Right hindlimb (tissue), 1 donor: ENCODE data around the gene HSPA4.
A peak's percentile ranks its signal among the peaks of the same experiment; 100 is the strongest.
"Not testable (repeated sequence)": the region's sequence is repeated elsewhere in the genome, so short reads cannot be mapped to it uniquely, and the experiment has no call there.

Experiments
- DNase-seq: peaks from one replicate; pipeline ENCODE4 v3.0.0-alpha.2; 2018

HSPA4 gene

DNA sequence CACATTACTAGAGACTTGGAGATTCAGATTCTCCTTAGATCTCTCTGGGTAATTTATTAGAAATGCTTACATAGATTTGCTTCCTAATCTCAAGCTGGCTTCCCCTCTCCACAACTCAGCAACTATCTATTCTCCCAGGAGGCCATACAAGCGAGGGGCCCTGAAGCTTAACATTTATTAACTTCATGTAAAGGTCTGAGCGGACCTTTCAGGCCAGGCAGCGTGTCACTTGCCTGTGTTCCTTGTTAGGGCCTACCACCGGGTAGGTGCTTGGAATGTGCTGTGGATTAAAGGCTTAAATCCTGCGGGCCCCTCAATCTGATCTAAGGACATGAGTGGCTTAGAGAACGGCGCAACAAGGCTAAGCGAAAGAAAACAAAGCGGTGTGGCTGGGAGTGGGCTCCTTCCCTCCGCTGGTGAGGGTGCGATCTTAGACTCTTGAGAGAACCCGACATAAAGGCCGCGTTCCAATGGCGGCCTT is 712 bp upstream of the HSPA4 start:
- DNase-seq, result no peak

DNA sequence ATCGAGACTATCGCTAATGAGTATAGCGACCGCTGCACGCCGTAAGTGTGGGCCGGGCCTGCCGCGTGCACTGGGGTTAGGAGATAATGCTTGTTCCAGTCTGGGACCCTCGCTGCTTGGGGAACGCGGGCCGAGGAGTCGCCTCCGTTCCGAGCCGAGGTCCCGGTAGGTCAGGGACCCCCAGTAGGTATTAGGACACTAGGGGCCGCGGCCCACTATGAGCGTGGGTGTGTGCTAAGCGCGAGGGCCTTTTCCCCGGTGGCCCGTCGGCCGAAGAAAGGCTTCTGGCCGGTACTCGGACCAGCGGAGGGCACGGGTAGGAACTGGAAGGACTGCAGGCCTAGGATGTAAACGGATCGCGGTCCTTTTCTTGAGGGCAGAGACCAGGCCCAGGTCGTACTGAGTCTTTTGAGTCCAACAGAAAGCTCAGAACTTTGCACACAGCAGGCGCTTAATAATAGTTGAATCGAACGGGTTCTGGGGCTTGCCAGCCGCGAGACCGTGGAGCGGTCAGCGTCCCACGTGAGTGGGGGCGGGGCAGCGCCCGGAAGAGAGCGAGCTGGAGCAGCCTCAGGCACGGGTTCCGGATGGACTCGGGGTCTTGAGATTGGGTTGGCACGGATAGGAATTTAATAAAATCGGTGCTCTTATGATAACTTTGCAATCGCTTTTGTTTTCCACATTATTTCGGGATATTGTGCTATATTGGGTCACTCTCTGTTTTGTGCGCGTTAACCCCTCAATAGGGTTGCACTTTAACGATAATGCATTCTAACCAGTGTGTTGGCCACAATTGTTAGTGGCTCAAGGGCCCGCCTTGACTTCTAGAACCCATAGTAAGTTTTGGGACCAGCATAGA is 733 bp downstream of the HSPA4 start:
- peak; percentile 59 for DNase-seq

DNA sequence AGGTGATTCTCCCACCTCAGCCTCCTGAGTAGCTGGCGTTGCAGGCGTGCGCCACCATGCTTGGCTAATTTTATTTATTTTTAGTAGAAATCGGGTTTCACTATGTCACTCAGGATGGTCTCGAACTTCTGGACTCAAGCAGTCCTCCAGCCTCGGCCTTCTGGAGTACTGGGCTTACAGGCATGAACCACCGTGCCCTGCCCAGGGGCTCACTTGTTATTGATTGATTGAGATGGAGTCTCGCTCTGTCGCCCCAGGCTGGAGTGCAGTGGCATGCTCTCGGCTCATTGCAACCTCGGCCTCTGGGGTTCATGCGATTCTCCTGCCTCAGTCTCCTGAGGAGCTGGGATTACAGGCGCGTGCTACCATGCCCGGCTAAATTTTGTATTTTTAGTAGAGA is 1.6 kb downstream of the HSPA4 start:
- DNase-seq, result no peak

DNA sequence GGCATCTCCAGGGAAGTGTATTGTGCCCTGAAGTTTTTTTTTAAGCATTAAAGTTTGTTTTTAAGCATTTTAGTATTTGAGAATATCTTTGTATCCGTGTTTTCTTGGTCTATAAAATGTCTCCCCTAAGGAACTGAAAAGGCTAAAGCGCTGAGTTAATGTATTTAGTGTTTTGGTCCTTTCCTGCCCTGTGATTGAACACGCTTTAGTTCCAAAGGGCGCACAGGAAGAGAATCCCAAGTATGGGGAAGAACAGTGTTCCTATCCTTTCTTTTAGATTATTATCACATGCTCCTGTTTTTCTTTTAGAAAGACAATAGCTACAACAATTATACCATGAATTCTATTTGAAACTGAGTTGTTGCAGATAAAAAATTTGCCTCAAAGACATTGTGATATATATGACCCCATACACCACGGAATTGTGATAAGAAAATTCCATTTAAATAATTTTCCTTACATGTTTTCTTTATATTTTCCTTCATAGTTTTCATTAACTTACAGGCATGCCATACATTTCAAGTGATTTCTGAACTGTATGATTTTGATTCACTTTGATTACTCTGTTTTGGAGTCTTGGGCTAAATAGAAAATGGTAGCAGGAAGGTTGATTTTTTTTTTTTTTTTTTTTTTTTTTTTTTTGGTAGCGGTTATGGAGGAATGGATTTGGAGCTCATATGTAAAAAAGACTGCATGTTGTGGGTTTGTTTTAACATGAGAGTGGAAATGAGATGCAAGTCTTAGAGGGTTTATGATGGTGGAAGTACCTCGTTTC is 3.1 kb downstream of the HSPA4 start:
- no peak for DNase-seq

DNA sequence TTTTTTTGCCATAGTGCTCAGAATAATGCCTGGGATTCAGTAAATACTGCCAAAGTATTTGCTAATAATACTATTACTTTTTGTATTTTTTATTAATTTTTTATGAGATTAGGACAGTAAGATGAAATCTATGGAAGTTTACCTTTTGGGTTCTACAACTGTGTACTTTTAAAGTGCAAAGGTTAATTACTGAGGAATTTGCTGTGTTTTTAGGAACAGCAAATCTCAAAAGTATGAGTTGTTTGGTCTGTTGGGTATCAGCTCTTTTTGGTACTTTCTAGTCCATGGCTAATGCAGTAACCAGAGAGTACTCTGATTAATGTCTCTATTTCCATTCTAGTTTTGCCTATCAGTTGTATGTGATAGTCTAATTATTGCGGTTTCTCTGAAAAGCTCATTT is 5.1 kb downstream of the HSPA4 start:
- DNase-seq, result no peak

DNA sequence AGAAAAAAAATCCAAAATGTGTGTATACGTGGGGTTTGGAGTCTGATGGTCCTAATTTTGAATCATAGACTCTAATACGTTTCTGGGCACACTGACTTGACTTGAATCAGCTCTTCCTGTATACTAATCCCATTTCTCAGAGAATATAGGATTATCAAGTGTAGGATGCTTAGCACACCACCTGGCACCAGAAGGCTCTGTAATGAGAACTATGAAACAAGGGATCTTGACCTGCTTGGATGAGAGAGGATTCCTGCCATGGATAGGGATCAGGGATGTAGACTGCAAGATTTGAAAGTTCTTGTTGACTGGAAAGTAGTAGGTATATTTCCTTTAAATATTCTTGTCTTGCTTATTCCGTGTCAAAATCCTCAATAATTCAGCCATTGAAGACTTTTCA is 7.8 kb downstream of the HSPA4 start:
- no peak for DNase-seq

DNA sequence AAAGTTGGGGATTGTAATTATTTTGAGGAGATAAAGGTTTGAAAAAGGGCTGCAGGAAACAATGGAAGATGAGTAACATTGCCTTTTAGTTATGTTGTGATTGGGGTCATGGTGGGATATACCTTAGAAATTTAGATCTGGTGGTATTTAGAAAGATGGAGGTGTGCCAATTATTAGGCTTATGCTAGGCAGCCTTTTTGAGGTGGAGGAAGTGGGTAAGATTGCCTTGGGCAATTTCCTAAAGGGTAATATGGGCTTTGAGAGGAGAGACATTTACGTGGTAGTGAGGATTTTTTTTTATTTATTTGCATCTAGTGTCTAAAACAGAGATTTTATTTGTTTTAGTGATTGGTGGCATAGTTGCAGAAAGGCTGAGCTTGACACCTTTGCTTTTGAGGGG is 10.5 kb downstream of the HSPA4 start:
- DNase-seq, result no peak

DNA sequence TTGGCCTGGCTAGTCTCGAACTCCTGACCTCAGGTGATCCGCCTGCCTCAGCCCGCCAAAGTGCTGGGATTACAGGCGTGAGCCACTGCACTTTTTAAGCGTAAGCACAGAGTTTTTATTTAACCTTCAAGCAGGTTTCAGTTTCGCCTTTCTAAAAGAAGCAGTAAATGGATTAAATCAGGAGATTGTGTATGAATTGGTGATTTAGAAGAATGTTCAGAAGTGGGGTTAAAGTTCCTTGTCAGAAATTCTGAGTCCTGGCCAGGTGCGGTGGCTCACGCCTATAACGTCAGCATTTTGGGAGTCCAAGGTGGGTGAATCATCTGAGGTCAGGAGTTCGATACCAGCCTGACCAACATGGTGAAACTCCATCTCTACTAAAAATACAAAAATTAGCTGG is 12.2 kb downstream of the HSPA4 start:
- DNase-seq, result no peak

DNA sequence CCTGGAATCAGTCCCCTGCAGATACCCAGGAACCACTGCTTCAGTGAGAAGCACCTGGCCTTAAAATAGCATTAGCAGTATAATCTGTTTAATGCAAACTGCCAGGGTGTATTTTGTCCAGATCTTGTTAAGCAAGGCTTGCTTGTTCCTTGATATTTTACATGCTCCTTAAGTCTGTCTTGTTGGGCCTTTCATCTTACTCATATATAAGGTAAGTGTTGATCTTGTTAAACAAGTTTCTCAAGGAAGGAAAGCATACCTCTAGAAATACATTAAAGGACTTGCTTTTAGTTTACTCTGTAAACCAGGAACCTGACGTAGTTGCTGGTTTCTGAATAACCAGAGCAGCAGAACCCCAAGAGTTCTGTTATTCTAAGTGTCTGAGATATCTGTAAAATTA is 13.7 kb downstream of the HSPA4 start:
- no peak for DNase-seq

DNA sequence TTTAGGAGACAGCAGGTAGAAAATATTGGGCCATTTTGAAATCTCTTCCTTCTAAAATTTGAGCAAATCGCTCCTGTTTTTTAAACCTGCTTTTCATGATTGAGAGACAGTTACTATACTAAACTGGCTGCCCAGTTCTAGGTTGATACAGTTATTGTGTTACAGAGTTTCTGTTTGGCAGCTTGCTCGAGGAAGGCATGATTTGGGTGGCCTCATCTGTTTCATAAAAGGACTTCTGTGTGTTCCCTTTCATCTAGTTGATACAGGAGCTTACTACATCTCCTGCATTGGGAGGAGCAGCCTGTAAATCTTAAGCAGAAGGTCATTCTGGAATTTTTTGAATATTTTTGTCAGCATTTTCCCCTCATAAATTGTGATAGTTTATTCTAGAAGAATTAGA is 14.2 kb downstream of the HSPA4 start:
- no peak for DNase-seq

DNA sequence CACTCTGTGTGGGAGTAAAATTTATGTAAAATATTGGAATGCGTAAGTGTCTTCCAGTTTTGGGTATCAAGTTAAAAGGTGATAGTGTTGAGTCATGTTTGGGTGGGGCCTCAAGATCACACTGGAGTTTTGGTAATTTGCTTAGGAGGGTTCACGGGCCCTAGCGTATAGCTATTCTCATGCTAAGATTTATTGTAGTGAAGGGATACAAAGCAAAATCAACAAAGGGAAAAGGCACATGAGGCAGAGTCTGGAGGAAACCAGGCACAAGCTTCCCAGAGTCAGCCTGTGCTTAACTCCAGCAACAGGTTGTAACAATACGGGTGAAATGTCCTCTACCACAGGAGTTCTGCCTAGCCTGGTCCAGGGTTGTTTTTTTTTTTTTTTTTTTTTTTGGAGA is 20.2 kb downstream of the HSPA4 start:
- no peak for DNase-seq

DNA sequence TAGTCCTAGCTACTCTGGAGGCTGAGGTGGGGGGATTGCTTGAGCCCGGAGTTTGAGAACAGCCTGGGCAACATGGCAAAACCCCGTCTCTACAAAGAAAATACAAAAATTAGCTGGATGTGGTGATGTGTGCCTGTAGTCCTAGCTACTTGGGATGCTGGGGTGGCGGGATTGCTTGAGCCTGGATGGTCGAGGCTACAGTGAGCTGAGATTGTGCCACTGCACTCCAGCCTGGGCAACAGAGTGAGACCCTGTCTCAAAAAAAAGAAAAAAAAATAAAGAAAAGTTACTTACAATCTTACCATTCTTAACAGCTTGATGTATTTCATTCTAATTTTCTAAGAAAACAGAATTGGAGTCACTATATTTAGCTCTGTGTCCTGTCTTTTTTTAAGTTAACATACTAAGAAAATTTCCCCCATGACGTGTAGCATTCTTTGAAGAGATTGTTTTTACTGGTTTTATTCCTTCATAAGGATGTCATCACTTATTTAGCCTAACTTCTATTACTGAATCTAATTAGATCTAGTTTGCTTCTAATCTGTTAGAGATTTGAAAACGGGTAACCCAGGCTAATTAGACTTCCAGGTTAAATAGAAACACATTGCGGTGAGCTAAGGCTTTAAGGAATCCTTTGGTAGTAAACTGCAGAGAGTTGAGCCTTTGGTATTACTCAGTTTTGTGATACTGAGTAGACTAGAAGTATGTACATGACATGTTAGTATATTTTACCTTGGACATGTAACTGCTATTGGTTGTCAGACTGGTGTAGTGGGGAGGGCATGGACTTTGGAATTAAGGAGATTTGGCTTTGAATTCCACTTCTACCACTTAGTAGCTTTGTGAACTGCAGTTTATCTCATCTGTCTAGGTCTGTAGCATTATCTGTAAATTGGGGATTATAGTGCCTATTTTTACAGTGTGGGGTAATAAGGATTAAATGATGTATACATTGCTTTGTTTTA is 24.0 kb downstream of the HSPA4 start:
- no peak for DNase-seq

DNA sequence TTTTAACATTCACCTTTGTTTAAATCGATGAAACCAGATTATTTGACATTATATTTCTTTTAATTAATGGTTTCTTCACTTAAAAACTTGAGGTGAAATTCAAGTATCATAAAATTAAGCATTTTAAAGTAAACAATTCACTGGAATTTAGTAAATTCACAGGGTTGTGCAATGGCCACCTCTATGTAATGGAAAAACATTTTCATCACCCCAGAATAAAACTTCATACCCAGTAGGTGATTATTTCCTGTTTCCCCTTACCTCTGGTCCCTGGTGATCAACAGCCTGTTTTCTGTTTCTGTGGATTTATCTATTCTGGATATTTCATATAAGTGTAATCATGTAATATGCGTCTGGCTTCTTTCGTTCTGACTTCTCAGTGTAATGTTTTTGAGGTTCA is 27.2 kb downstream of the HSPA4 start:
- DNase-seq, result no peak

DNA sequence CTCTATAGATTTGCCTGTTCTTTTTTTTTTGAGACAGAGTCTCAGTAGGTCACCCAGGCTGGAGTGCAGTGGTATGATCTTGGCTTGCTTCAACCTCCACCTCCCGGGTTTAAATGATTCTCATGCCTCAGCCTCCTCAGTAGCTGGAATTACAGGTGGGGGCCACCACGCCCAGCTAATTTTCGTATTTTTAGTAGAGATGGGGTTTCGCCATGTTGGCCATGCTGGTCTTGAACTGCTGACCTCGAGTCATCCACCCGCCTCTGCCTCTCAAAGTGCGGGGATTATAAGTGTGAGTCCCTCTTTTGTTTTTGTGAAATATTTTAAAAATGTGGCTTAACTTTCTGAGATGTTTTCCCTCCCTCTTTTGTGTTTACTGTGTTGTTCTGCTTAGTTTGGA is 29.2 kb downstream of the HSPA4 start:
- no peak for DNase-seq

DNA sequence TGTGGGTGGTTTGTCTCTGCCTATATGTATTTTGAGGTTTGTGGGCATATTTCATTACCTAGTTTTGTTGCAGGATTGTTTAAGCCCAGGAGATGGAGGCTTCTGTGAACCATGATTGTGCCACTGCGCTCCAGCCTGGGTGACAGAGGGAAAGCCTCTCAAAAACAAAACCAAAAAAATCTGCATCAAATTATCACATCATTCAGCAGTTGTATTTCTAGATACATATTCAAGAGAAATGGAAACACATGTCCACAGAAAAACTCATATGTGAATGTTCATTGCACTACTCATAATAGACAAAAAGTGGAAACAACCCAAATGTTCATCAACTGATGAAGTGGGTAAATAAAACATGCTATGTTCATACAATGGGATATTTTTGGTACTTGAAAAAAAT is 29.9 kb downstream of the HSPA4 start:
- no peak for DNase-seq

DNA sequence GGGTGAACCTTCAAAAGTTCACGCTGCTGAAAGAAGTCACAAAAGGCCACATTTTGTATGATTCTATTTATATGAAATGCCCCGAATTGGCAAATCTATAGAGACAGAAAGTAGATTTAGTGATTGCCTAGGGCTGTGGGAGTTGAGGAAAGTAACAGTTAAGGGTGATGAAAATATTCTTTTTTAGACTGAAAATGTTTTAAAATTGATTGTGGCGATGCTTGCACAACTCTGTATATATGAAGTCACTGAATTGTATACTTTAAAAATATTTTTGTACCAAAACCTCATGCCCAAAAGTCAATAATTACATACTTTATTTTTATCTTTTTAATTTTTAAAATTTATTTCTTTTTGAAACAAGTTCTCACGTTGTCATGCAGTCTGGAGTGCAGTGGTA is 30.3 kb downstream of the HSPA4 start:
- DNase-seq, result no peak

DNA sequence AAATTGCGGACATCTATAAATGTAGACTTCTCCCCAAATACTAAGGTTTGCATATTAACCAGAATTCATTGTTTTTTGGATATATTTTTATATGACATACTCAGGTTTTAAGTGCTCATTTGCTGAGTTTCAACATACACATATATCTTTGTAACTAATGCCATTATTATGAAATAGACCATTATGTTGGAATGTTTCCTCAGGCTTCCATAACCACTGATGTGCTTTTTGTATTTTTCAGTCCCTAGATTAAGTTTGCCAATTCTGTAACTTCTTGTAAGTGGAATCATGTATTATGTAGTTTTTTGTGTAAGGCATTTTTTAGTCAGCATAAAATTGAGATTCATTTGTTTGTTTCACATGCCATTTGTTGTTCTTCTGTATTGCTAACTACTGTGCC is 32.1 kb downstream of the HSPA4 start:
- DNase-seq, result no peak

DNA sequence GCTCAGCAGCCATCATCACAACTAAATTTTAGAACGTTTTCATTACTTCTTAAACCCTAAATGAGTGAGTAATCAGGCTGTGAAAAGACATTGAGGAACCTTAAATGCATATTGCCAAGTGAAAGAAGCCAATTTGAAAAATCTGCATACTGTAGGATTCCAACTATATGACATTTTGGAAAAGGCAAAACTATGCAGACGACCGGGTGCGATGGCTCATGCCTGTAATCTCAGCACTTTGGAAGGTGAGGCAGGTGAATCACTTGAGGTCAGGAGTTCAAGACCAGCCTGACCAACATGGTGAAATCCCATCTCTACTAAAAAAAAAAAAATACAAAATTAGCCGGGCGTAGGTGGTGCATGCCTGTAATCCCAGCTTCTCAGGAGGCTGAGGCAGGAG is 33.4 kb downstream of the HSPA4 start:
- not testable (repeated sequence) for DNase-seq

DNA sequence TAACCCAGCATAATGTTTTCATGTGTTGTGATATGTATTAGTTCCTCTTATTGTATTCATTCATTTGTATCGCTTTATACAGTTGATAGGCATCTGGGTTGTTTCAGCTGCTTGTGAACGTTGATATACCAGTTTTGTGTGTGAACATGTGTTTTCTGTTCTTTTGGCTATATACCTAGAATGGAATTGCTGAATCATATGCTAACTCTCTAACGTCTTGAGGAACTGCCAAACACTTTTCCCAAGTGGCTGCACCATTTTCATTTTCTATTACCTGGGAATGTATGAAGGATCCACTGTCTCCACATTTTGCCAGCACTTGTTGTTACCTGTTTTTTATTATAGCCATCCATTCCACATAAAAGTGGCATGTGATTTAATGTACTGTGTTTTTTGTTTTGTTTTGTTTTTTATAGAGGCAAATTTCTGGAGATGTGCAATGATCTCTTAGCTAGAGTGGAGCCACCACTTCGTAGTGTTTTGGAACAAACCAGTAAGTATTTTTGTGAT is 34.6 kb downstream of the HSPA4 start:
- DNase-seq, result no peak

DNA sequence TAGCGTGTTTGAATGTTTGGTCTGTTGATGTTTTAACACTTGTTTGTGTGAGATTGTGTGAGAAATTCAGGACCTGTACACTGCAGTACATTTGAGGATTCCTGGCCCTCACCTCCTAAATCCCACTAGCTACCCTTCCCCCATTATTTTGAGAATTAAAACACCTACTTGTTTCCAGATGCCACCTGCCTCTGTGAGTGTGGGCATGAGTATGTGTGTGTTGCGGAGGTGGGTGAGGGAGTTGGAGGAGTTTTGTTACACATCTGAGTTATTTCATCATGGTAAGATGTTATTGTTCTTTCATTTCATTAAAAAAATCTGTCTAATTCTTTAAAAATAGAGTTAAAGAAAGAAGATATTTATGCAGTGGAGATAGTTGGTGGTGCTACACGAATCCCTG is 36.3 kb downstream of the HSPA4 start:
- DNase-seq, result no peak

DNA sequence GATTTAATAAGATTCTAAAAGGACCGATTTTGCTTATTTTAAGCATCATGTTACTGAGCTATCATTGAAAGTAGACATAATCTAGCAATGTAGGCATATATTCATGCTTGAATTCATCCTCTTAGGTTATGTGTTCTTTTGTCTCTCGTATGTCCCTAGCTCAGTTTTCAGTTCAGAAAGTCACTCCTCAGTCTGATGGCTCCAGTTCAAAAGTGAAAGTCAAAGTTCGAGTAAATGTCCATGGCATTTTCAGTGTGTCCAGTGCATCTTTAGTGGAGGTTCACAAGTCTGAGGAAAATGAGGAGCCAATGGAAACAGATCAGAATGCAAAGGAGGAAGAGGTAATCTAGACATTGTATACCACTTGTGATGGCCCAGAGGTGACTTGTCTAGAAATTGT is 39.2 kb downstream of the HSPA4 start:
- DNase-seq, result no peak

DNA sequence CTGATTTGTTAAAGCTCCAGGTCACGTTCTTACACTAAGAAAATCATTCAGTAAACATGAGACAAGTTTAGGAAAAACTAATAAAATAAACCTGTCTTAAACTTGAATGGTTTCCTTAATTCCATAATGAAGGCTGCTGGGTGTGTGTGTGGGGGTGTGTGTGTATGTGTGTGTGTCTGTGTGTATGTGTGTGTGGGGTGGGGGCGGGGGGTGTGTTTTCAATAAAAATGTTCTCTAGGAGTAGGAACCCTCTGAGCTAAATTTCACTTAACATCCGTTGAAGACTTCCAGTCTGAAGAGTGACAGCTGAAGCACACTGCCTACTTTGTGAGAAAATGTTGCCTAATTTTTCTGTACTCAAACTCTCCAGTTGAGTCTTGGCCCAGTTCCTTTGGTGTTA is 54.5 kb downstream of the HSPA4 start:
- DNase-seq, result no peak
